Colon (tissue), 2 donors: ENCODE measurements around the gene ARRDC1.
"Not testable (repeated sequence)": the region's sequence is repeated elsewhere in the genome, so short reads cannot be mapped to it uniquely, and the experiment has no call there.

Experiments used
- FAIRE-seq: peaks from 2 replicates; lab custom pipeline; 2012; peaks lifted over from hg19 to GRCh38; lab: Jason Lieb, UNC
- donor health status: control.
- donor health status: control.

The ARRDC1 gene

DNA sequence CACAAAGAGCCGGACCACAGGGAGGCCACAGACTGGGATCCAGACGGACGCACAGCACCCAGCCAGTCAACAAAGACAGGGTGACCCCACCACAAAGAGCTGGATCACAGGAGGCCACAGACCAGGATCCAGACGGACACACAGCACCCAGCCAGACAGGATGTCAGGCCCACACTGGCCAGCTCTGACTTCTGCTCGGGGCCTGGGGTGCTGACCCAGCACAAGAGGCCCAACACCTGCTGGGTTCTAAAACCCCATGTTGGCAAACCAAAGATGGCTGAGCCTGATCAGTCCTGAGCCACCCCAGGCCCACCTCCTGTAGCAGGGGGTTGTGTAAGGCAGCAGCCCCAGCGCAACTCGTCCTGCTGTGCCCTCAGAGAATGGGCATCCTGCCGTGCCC is 21.5 kb upstream of the ARRDC1 start:
- FAIRE-seq = no peak

DNA sequence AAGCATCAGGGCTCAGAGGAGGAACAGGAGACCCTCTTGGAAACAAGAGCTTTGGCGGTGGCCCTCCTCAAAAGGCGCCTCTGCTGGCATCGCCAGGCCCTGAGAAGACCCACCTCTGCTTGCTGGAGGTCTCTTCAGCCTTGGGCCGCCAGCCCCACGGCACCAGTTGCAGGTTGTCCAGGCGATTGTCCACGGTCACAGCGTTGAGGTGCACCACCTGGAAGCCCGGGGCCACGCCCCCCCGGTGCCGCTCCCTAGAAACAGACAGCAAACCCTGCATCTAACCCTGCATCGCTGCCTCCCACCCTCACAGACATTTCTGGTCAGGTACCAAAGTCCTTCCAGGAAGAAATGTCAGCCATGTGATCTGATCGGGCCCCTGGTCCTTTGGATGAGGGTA is 18.6 kb upstream of the ARRDC1 start:
- no peak for FAIRE-seq

DNA sequence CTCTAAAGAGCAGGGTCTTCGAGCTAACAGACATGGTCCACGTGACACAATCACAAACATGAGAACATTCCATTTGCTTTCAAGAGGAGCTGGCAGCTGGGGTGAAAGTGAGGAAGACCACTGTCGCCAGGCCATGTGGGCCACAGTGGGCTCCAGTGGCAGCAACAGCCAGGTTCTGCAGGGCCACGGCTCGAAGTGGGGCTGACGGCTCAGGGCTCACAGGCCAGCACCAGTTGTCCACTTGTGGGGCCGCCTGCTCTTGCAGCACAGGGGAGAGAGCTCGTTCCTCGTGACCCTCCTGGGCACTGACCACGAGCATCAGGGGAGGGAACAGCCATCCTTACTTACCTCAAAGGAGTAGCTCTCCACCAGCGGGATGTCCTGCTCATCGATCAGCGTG is 17.2 kb upstream of the ARRDC1 start:
- no peak for FAIRE-seq

DNA sequence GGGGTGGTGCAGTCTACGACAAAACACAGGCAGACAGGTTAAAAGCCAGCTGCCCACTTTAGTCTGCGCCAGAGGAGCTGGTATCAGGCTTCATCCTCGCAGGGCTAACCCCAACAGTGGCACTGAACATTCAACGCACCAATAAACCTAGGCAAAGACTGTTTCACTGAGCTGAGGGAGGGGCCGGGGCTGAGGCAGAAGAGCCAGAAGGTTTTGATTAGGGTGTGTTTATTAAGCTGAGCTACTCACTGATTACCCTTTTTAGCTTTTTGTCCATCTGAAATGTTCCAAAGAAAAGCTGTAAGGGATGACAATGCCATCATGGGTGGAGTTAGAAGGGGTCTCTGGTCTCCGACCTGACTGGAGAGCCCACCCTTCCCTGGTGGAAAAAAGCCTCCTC is 16.6 kb upstream of the ARRDC1 start:
- no peak for FAIRE-seq

DNA sequence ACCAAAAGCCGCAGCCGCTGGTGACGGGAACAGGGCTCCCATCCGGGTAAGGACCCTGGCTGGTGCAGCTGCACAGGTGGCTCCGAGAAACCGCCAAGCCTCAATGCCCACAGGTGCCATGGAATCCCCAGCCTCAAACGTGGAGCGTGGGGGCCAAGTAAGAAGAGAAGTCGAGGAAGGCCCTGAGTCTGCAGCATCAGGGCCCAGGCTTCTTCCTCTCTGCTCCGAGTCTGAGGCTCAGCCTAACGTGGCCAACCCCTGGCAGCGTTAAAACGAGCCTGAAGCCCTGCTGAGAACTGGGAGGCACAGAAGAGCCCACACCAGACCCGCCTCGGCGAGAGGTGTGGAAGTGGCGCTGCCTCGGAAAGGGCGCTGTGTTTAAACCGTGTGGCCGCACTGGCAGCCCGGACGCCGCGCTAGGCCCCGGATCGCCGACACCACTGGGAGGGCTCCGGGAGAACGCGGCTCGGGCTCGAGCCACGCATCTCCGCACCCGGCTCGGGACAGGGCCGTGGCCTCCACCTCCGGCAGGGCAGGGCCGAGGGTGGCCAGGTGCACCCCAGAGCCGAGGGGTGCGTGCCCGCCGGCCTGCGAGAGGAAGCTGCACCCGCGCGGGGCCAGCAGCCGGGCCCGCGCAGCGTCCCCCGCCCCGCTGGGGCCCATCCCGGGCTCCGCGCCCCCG is 15.9 kb upstream of the ARRDC1 start:
- no peak for FAIRE-seq

DNA sequence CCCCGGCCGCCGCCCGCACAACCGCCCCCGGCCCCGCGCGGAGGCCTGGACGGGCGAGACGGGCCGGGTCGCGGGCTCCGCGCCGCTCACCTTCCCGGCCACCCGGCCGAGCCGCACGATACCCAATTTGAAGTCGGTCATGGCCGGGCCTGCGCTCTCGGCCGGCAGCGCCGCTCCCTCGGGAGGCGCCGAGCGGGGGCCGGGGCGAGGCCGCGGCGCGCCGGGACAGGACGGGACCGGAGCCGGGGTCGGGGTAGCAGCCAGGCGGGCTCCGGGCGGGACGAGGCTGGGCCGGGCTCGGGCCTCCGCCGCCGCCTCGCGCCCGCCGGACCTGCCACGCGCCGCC is 15.4 kb upstream of the ARRDC1 start:
- no peak for FAIRE-seq

DNA sequence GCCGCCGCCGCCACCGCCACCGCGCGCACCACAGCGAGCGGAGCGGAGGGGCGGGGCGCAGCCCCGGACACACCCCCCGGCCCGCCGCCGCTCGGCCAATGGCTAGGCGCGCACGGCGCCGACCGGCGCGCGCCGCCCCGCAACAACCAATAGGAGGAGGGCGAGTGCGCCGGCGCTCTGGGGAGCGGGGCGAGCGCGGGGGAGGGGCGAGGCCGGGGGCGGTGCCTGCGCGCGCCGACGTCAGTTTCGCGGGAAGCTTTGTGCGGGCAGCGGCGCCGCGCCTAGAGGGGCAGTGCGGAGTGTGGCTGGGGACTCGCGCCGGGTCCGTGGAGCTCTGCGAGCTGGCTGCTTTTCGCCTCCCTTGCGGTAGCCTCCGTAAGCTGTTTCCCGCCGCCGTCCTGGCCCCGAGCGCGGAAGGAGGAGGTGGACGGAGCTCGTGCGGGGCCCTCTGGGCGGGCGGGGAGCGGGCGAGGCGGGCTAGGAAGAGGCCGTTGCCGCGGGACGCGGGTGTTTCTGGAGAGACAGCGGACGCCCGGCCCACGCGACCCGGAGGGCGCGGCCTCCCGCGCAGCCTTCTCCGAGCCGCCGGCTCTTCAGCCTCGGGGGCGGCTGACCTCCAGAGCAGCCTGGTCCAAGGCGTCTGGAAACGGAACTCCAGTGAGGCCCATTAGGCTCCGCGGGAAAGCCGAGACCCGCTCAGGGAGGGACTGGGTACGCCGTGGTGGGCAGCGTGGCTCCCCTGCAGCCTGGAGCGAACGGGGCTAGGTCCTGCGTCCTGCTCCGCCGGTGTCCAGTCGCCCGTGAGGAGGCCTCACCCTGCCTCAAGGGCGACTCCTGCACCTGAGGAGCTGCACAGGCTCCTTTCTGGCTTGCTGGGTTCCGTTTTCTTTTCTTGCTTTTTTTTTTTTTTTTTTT is 14.8 kb upstream of the ARRDC1 start, which contains the start of gene ZMYND19:
ZMYND19 (minus strand) TSS at position 44 of the 915 bp plus-strand sequence. CDS start 249 bp downstream, outside the sequence.
- FAIRE-seq = no peak

DNA sequence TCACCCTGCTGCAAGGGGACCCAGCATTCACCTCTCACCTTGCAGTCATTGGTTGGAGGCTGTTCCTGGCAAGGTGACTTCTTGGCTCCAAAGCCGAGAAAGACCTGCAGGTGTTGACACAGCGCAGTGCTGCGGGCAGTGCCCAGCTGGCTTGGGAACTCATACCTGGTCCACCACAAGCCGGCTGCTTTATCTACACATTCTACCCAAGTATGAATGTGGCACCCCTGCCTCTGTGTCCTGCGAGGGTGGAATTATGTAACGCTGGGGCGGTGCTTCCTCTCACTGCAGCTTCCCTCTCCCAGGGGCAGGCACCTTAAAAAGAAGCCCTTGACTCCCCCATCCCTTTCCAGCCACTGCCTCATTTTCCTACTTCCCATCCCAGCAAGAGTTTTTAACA is 12.7 kb upstream of the ARRDC1 start:
- FAIRE-seq = no peak

DNA sequence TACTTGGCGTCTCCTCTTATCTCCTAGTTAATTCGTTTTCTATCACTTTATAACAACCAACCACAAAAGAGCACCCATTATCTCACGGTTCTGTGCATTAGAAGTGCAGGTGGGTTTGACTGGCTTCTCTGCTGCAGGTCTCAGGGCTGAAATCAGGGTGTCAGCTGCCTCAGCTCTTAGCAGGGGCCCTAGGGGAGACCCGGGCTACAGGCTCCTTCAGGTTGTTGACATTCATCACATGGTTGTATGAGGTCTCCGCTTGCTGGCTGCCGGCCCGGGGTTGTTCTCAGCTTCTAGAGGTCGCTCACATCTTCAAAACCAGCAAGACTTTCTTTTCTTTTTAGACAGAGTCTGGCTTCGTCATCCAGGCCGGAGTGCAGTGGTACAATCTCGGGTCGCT is 12.3 kb upstream of the ARRDC1 start:
- no peak for FAIRE-seq

DNA sequence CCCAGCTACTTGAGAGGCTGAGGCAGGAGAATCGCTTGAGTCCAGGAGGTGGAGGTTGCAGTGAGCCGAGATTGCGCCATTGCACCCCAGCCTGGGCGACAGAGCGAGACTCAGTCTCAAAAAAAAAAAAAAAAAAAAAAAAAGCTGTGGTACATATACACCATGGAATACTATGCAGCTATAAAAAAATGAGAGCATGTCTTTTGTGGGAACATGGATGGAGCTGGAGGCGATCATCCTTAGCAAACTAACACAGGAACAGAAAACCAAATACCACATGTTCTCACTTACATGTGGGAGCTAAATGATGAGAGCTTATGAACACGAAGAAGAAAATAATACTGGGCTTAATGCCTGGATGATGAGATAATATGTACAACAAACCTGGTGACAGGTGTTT is 8.9 kb upstream of the ARRDC1 start:
- FAIRE-seq = not testable (repeated sequence)

DNA sequence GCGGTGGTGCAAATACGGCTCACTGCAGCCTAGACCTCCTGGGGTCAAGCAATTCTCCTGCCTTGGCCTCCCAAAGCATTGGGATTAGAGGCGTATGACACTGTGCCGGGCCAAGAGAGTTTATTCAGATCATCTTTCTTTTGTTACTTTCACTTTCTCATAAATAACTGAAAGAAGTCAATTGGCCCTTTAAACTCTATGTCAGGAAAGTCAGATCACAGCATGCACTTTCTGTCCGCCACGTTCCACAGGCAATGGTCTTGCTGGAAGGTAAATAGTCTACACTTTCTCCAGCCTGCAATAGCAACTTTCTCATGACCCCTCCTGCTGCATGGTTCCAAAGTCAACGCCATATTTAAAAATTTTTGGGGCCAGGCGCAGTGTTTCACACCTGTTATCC is 6.5 kb upstream of the ARRDC1 start:
- no peak for FAIRE-seq

DNA sequence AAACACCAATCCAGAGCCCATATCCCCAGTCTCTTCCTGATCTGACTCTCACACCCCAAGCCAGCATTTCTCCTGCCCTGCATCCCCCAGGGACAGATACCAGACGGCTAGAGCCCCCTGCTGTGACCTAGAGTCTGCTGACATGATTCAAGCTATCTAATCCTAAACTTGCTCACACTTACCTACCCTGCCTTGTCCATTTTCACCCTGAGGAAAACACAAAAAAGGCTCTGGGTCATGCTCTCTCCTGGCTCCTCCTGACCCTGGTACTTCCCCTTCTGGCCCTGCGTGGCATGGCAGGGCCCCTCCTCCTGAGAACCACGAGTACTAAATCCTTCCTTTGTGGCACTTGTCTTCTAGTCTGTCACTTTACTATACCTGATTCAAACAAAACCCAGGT is 2.8 kb upstream of the ARRDC1 start:
- no peak for FAIRE-seq

DNA sequence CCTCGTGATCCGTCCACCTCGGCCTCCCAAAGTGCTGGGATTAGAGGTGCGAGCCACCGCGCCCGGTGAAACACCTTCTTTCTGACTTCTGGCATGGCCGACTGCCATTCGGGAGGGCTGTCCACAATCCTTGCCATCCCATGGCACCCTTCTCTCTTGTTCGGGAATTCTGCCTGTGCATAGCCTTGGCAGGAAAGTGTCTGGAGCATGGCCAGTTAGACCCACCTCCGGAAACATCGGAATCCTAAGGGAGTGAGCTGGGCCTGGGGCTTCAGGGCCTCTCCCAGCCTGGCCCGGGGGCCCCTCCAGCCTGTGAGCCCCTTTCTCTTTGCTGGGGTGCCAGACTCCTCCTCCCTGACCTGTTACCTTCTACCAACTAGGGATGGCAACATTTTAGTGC is 1.6 kb upstream of the ARRDC1 start:
- FAIRE-seq = no peak

DNA sequence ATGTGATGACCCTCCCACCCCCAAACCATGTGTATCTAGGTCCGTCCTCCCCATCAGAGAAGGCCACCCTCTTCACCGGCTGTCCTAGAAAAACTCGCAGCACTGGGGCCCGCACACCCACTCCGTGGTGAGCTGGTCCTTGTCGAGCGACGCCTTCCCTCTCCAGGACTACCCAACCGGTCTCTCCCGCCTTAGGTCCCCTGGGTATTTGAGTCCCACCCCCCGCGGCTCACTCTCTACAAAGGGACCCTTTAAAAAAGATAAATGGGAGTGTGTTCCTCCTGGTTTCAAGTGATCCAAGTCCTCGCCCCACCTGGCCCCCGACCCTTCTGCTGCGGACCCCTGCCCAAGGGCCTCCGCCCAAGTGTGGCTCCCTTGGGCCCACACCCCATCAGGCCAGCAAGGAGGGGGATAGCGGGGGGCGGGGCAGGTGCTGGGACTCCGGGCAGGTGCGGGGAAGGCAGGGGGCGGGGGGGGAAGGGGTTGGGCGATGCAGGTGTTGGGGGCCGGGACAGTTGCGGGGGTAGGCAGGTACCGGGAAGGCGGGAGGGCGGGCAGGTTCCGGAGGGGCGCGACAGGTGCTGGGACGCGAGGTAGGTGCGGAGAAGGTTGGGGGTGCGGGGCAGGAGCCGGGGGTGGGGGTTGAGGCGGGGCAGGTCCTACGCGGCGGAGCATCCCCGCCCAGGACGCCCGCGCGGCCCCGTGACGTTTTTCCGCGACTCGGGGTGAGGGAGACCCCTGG is 970 bp upstream of the ARRDC1 start:
- no peak for FAIRE-seq

DNA sequence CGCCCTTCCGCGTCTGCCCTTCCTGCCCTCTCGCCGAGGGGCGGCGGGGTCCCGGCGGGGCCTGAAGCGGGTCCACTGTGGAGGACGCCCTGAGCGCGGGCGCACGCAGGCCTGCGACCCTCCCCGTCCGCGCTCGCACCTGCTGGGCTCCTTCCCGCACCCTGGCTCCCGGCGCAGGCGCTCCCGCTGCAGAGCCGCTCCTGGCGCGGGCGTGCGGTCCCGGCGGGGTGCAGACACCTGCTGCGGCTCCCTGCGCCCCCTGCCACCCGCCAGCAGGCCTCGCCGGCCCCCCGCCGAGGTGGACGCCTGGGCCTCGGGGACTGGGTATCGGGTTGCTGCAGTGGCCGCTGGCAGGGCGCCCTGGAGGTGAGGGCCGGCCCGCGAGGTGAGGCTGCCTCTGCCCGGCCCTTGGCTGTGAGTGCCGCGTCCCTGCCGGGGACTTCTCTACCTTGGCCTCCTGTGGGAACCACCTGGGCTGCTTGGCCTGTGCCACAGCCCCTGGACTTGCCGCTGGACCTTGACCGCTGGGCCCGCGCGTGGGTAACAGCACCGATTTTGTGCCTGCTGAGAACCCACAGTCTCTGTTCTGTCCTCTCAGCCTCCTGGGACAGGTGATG is 627 bp downstream of the ARRDC1 start:
- FAIRE-seq = no peak

DNA sequence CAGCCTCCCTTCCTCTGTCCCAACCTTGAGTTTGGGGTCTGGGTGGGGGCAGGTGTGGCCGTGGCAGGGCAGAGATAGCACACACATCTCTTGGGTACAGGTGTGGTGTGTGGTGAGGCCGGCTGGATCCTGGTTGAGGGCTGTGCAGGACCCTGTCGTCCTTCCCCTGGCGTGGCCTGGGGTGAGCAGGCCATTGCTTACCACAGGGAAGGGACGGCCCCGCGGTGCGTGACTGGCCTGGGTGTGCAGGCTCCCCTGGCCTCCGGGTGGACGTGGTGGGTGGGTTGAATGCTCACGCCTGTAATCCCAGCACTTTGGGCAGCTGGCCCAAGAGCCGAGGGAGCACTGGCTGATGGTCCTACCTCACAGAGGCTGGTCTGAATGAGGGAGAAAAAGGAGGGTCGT is 1.2 kb downstream of the ARRDC1 start:
- no peak for FAIRE-seq

DNA sequence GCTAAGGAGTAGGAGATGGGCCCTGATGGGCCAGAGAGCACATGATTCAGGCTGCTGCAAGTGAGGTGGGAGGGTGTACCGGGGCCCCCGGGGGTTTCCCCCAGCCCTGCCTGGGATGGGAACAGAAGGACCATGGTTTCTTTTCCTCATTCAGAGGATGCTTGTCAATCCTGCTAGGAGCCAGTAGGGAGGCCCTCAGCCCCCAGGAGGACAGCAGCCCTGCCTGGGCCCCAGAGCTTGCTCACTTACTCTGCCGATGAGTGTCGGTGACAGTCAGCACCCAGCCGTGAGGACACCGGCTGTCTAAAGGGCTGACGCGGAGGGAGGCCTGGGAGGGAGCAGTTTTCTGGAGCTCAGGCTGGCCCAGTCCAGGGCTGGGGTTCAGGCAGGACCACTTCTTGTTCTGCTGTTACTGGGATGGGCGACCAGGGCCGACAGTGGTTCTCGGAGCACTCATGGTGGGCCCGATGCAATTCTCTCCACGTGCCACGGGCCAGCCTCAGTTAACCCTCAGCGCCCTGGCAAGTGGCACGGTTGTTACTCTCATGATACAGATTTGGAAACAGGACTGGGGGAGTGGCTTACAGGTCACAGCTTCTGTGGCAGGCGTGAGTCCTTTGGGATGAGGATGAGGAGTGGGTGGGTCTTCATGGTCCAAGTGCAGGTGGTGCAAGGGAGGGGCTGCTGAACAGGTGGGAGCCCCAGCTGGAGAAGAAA is 1.8 kb downstream of the ARRDC1 start:
- FAIRE-seq = no peak

DNA sequence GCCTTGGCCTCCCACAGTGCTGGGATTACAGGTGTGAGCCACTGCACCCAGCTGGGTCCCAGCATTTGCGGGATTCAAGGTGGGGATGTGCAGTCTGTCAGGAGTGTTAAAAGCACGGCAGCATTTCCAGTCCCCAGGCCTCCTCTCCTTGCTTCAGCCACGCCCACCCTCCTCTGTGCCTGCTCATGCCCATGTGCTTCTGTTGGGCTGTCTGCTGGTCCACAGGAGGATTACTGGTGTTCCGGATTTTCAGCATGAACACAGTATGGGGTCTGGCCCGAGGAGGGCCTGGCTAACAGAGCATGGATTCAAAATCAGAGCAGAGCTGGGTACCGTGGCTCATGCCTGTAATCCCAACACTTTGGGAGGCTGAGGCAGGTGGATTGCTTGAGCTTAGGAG is 5.5 kb downstream of the ARRDC1 start:
- FAIRE-seq = no peak

DNA sequence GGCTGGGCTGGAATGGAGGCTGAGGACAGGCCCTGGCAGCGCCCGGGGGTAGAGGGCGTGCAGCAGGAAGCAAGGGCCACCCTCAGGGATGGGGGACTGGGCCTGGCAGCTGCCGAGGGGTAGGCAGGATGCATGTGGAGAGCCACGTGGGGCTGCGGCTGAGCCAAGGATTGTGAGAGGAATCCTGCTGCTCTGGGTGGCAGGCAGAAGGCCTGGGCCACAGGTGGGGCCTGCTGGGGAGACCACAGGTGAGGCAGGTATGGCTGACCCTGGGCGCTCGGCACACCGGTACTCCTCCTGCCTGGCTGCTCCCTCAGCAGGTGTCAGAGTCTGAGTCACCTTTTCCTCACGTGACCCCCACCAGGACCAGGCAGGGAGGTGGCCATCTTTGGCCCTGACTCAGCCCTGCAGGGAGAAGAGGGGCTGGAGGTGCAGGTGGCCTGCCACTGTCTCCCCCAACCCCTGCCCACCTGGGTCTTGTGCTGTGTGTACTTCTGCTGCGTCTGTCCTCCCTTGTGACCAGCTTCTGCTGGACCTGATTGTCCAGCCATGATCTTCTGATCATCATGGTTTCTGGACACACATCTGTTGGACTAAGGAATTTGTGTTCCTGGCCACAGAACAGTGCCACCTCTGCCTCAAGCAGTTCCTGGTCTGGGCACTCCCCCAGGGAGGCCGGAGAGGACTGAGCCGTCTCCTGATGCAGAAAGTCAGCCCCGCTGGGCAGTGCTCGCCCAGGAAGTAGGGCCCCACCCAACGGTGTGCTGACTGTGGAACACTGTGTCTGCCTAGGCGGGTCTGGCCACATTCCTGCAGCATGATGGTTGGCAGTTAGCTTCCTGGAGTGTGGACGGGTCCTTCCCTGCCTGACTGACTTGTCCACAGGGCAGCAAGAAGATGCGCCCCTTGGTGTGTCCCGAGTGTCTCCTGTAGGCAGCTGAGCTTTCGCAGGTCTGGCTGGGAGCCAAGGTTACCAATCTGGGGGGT is 6.4 kb downstream of the ARRDC1 start:
- no peak for FAIRE-seq

DNA sequence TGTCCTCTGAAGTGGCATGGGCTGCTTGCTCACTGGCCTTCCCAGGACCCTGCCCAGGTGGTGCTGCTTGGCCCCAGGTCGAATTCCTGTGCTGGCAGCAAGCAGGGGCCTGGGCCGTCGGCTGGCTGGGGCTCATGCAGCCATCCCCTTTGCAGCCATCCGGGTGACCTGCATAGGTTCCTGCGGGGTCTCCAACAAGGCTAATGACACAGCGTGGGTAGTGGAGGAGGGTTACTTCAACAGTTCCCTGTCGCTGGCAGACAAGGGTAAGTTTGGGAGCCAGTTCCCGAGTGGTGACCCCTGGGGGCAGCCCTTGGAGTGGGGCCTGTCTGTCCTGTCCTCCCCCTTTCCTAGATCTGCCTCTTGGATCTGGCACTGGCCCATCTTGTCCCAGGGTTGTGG is 7.3 kb downstream of the ARRDC1 start:
- no peak for FAIRE-seq

DNA sequence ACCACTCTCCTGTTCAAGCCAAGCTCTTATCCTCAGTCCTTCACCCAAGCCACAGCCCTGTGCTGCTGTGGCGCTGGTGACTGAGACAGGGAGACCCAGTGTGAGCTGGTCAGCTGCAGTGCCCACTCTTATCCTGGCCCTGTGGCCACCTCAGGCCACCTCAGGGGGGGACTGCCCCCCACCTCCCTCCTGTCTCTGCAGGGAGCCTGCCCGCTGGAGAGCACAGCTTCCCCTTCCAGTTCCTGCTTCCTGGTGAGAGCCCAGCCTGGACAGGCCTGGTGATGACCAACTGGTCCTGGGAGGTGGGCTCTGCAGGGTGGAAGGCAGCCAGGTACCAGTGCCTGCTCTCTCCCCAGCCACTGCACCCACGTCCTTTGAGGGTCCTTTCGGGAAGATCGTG is 7.8 kb downstream of the ARRDC1 start:
- FAIRE-seq = no peak
